ENCODE results near the gene DAGLA. TPM values are rescaled to one million over a fixed set of nuclear protein-coding genes. Genes with fewer than 3 reads are reported as not detected.

DAGLA gene
- total and polyA plus RNA-seq, 2 of the 13 experiments (the other 11 are each of a cell fraction or from before 2014, with no cell fraction given): 2.6 to 3.9 TPM

GRCh38 chr11:61747192-61747966 is 67.2 kb downstream of the DAGLA start (continued):
- TF ChIP-seq ZNF512B (CRISPR knock-in tag; IDR thresholded peaks at IDR 0.05; ENCODE audit: borderline replicate concordance): no peak
- TF ChIP-seq SYNCRIP (IDR thresholded peaks at IDR 0.05; ENCODE audit: insufficient read depth, low read depth, low read length): no peak
- peak; percentile 55; the same call in 1 of the 2 replicates for TF ChIP-seq ZIK1 (CRISPR knock-in tag; IDR thresholded peaks at IDR 0.05; ENCODE audit: borderline replicate concordance, low read depth)
- TF ChIP-seq ASH2L (IDR thresholded peaks at IDR 0.05; ENCODE audit: insufficient read length, low read depth, low read length): no peak
- peak; percentile 85 for TF ChIP-seq PATZ1 (CRISPR knock-in tag; IDR thresholded peaks at IDR 0.05)
- peak; percentile 41 for TF ChIP-seq SKI (IDR thresholded peaks at IDR 0.05; ENCODE audit: partially characterized antibody)
- no peak for TF ChIP-seq ZNF652 (CRISPR knock-in tag; IDR thresholded peaks at IDR 0.05; ENCODE audit: borderline replicate concordance, low read depth)
- TF ChIP-seq NFRKB (IDR thresholded peaks at IDR 0.05): no peak
- no peak for TF ChIP-seq ETS1 (CRISPR knock-in tag; IDR thresholded peaks at IDR 0.05)
- TF ChIP-seq ZEB1 (IDR thresholded peaks at IDR 0.05; ENCODE audit: insufficient replicate concordance, low read depth): peak; percentile 36
- TF ChIP-seq ZNF276 (CRISPR knock-in tag; IDR thresholded peaks at IDR 0.05; ENCODE audit: low read depth): peak; percentile 22; the same call in 1 of the 2 replicates
- TF ChIP-seq ZNF230 (CRISPR knock-in tag; IDR thresholded peaks at IDR 0.05): peak; percentile 71; the same call in 1 of the 2 replicates
- TF ChIP-seq TIGD3 (CRISPR knock-in tag; IDR thresholded peaks at IDR 0.05; ENCODE audit: borderline replicate concordance): no peak
- TF ChIP-seq HOXA3 (CRISPR knock-in tag; IDR thresholded peaks at IDR 0.05): peak; percentile 28; the same call in 1 of the 2 replicates
- no peak for TF ChIP-seq EHMT2 (IDR thresholded peaks at IDR 0.05; ENCODE audit: borderline replicate concordance, low read depth, low read length)
- no peak for TF ChIP-seq ZFP41 (CRISPR knock-in tag; IDR thresholded peaks at IDR 0.05; ENCODE audit: borderline replicate concordance)
- peak; percentile 47; the same call in 1 of the 2 replicates for TF ChIP-seq SNAPC5 (CRISPR knock-in tag; IDR thresholded peaks at IDR 0.05; ENCODE audit: borderline replicate concordance)
